Activated CD8-positive, alpha-beta T cell treated with anti-CD3 and anti-CD28 coated beads, Interleukin-2, amount 10 ng/mL, durations not matched to agents 7 days and 5 days (primary cell): ENCODE results near the gene FXYD5. TPM values are rescaled to one million over a fixed set of nuclear protein-coding genes. Genes with fewer than 3 reads are reported as not detected.
A peak's percentile ranks its signal among the peaks of the same experiment; 100 is the strongest.

Source experiments
- ATAC-seq: fragments of 150-1000 bp; cut with Tn5 transposase; one replicate; pipeline ENCODE4 v1.10.0; 2021; ENCODE audit warnings: moderate library complexity
- CTCF ChIA-PET: fragments of 350-600 bp; sonication (Branson Sonifier 250); formaldehyde crosslinking; loops from one replicate; lab custom pipeline; 2021; ENCODE audit warnings: antibody characterized with exemption; lab: Charles Lee
- POLR2A ChIA-PET: fragments of 350-600 bp; sonication (Branson Sonifier 250); formaldehyde crosslinking; loops from one replicate; lab custom pipeline; 2021; ENCODE audit warnings: antibody characterized with exemption; lab: Charles Lee
- DNase-seq: peaks from one replicate; pipeline ENCODE4 v3.0.0-alpha.2; 2020
- H3K27ac Mint-ChIP-seq: one replicate; pipeline ENCODE4 v1.8.0; 2021; ENCODE audit warnings: mild to moderate bottlenecking, mixed read lengths
- H3K27me3 Mint-ChIP-seq: one replicate; pipeline ENCODE4 v1.8.0; 2021; ENCODE audit warnings: low read depth, mixed read lengths
- H3K36me3 Mint-ChIP-seq: one replicate; pipeline ENCODE4 v1.8.0; 2021; ENCODE audit warnings: low read depth, mixed read lengths
- H3K4me1 Mint-ChIP-seq: one replicate; pipeline ENCODE4 v1.8.0; 2021; ENCODE audit warnings: low read depth, mixed read lengths
- H3K4me3 Mint-ChIP-seq: one replicate; pipeline ENCODE4 v1.8.0; 2021; ENCODE audit warnings: mild to moderate bottlenecking, mixed read lengths
- H3K9me3 Mint-ChIP-seq: one replicate; pipeline ENCODE4 v1.8.0; 2022; ENCODE audit warnings: mixed read lengths; ENCODE audit not compliant: insufficient read depth
- total RNA-seq, 2 experiments: library from RNA; stranded (reverse); gene quantifications; one replicate each; pipeline ENCODE4 v1.2.3, GENCODE V29; 2021

The FXYD5 gene
- total RNA-seq, 2 experiments from 2014 or later, result 338 to 384 TPM

- ChIA-PET POLR2A (interaction anchor here (0.7 to 1.3 kb wide), 5 partner anchors 13 to 128 kb away, joined by 3 to 8 read pairs (median 3); partner anchors contain the start of gene FXYD5), CTCF (interaction anchor here (0.7 to 3.8 kb wide), 33 partner anchors 12 to 471 kb away, joined by 3 to 67 read pairs (median 5); partner anchors contain the start of genes FXYD5, GRAMD1A, HAUS5 and USF2)
- no peaks in the 10 kb centered on the region for H3K36me3 Mint-ChIP-seq
- H3K27me3 Mint-ChIP-seq, result peaks cover 33% of the 10 kb centered on the region
- H3K4me3 Mint-ChIP-seq, result peak overlapping the region; percentile 77
- no peaks in the 10 kb centered on the region for H3K9me3 Mint-ChIP-seq
- H3K4me1 Mint-ChIP-seq, result peaks cover 36% of the 10 kb centered on the region
- ATAC-seq (peak; percentile 90), DNase-seq (peak; percentile 97)
- H3K27ac Mint-ChIP-seq, result peak overlapping the region; percentile 81
Measured at GRCh38 chr19:35140962-35141836, 13.3 kb upstream of the FXYD5 start.

DNA sequence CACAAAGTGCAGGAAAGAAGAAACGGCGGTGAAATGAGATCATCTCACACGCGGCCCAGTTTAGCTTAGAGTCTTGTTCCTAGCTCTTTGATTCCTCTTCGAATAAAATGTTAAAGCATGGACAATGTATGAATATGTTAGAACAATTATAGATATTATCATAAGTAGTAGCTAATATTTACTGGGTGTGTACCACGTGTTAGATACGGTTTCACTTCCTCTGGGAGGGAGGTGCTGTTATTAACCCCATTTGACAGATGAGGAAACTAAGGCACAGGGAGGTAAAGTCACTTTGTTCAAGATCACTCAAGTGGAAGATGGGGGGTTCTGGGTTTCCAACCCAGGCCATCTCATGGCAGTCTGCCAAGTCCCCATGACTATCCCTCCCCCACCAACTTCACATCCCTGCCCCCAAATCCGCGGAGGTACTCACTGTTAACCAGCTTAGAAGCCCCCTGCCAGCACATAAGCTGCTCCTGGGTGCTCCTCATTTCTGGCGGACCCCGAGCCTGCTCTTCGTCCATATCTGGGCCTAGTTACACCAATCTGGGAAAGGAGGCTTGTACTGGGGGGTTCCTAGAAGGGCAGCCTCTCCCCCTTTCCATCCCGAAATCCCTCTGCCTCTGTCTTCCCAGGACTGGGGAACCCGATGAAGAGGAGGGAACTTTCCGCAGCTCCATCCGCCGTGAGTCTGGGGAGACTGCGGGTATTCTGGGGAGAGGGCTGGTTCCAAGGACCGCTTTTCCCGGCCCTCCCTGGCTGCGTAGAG is 12.5 kb upstream of the FXYD5 start:
- no peak for DNase-seq
- ChIA-PET POLR2A (interaction anchor here (0.9 to 1.3 kb wide), 3 partner anchors 12 to 127 kb away, joined by 3 to 8 read pairs (median 3); partner anchors contain the start of gene FXYD5), CTCF (interaction anchor here (0.7 to 3.8 kb wide), 33 partner anchors 11 to 326 kb away, joined by 3 to 67 read pairs (median 5); partner anchors contain the start of genes FXYD5 and USF2)
- H3K4me1 Mint-ChIP-seq, result peaks cover 40% of the 10 kb centered on the region
- H3K9me3 Mint-ChIP-seq, result no peaks in the 10 kb centered on the region
- ATAC-seq, result no peak
- H3K27me3 Mint-ChIP-seq, result peaks cover 32% of the 10 kb centered on the region
- H3K4me3 Mint-ChIP-seq, result peak overlapping the region; percentile 77
- H3K36me3 Mint-ChIP-seq, result no peaks in the 10 kb centered on the region
- peak overlapping the region; percentile 81 for H3K27ac Mint-ChIP-seq

GRCh38 chr19:35142606-35143230 is 11.8 kb upstream of the FXYD5 start:
- H3K4me3 Mint-ChIP-seq, result peak overlapping the region; percentile 51
- peaks cover 27% of the 10 kb centered on the region for H3K27me3 Mint-ChIP-seq
- H3K9me3 Mint-ChIP-seq, result no peaks in the 10 kb centered on the region
- POLR2A ChIA-PET, result no interaction called here
- peak; percentile 21 for ATAC-seq
- H3K27ac Mint-ChIP-seq, result no peak overlapping the region
- peak; percentile 78 for DNase-seq
- H3K4me1 Mint-ChIP-seq, result peaks cover 40% of the 10 kb centered on the region
- H3K36me3 Mint-ChIP-seq, result no peaks in the 10 kb centered on the region
- CTCF ChIA-PET, result interaction anchor here (0.7 to 3.8 kb wide), 19 partner anchors 10 to 137 kb away, joined by 3 to 67 read pairs (median 7); partner anchors contain the start of gene FXYD5

DNA sequence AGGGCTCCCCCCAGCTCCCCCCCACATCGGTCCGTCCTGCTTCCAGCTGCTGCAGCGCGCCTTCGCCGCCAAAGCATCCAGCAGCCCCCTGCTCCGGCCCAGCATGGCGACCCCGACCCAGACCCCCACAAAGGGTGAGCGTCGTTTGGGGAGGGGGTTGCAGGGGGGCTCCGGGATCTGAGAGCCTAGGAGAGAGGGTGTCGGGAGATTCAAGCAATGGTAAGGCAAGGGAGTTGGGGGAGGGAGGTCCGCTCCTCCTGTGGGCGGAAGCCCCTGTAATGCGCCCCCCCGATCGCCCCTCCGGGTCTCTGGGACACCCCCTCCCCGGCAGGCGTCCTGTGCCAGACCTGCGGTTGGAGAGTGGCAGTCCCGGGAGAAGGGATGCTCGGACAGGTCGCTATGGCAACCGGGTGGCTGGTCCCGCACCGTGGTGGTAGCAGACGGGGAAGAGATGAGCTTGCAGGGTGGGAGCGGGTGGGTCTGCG is 11.3 kb upstream of the FXYD5 start, which contains the start of gene FXYD7:
Gene FXYD7, plus strand, starts transcription at position 25 of the 485 bp plus-strand sequence. Its CDS starts 79 bp downstream, at position 104.
- DNase-seq, result no peak
- Mint-ChIP-seq H3K27ac (no peak within 1 kb of the TSS), H3K27me3 (peaks cover 24% of the 10 kb centered on the region), H3K9me3 (no peaks in the 10 kb centered on the region), H3K4me1 (peaks cover 40% of the 10 kb centered on the region), H3K36me3 (no peaks in the 10 kb centered on the region), H3K4me3 (peak within 1 kb of the TSS; percentile 77)
- CTCF ChIA-PET, result interaction anchor here (0.9 to 3.8 kb wide), 5 partner anchors 10 to 76 kb away, joined by 3 to 67 read pairs (median 39); partner anchors contain the start of gene FXYD5
- no peak for ATAC-seq
- POLR2A ChIA-PET, result interaction anchor here (1.2 kb wide), 1 partner anchor 11 kb away, joined by 3 read pairs; no protein-coding TSS in a partner anchor

- no peaks in the 10 kb centered on the region for H3K9me3 Mint-ChIP-seq
- POLR2A ChIA-PET, result interaction anchor here (1.2 kb wide), 1 partner anchor 10 kb away, joined by 3 read pairs; no protein-coding TSS in a partner anchor
- no peak for ATAC-seq
- peaks cover 24% of the 10 kb centered on the region for H3K27me3 Mint-ChIP-seq
- CTCF ChIA-PET, result interaction anchor here (0.9 to 3.8 kb wide), 3 partner anchors 9 to 74 kb away, joined by 3 to 67 read pairs (median 64); partner anchors contain the start of gene FXYD5
- no peak for DNase-seq
- H3K27ac Mint-ChIP-seq, result no peak overlapping the region
- H3K4me1 Mint-ChIP-seq, result peaks cover 40% of the 10 kb centered on the region
- no peaks in the 10 kb centered on the region for H3K36me3 Mint-ChIP-seq
- peak overlapping the region; percentile 26 for H3K4me3 Mint-ChIP-seq
Measured at GRCh38 chr19:35143818-35144217, 10.7 kb upstream of the FXYD5 start.

DNA sequence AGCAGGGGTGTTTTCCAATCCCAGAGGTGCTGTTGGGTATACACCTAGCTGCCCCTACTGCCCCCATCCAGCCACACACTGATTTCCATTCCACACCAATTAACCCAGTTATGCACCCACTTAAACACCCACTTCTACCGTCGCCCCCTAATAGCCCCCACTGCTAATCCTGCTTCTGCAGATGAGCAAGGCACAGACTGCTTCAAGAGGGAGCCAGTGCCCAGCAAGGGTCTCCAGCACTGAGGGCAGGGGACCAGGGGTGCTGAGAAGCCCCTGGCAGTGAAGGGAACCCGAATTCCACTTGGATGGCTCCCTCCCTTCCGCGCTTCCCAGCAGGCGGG is 10.3 kb upstream of the FXYD5 start:
- Mint-ChIP-seq H3K27me3 (peaks cover 24% of the 10 kb centered on the region), H3K4me3 (no peak overlapping the region), H3K9me3 (no peaks in the 10 kb centered on the region), H3K27ac (no peak overlapping the region), H3K36me3 (no peaks in the 10 kb centered on the region), H3K4me1 (peaks cover 40% of the 10 kb centered on the region)
- DNase-seq, result no peak
- ATAC-seq, result no peak
- ChIA-PET CTCF (interaction anchor here (1.7 to 3.8 kb wide), 3 partner anchors 9 to 73 kb away, joined by 8 to 67 read pairs (median 64); partner anchors contain the start of gene FXYD5), POLR2A (interaction anchor here (1.2 kb wide), 1 partner anchor 10 kb away, joined by 3 read pairs; no protein-coding TSS in a partner anchor)

DNA sequence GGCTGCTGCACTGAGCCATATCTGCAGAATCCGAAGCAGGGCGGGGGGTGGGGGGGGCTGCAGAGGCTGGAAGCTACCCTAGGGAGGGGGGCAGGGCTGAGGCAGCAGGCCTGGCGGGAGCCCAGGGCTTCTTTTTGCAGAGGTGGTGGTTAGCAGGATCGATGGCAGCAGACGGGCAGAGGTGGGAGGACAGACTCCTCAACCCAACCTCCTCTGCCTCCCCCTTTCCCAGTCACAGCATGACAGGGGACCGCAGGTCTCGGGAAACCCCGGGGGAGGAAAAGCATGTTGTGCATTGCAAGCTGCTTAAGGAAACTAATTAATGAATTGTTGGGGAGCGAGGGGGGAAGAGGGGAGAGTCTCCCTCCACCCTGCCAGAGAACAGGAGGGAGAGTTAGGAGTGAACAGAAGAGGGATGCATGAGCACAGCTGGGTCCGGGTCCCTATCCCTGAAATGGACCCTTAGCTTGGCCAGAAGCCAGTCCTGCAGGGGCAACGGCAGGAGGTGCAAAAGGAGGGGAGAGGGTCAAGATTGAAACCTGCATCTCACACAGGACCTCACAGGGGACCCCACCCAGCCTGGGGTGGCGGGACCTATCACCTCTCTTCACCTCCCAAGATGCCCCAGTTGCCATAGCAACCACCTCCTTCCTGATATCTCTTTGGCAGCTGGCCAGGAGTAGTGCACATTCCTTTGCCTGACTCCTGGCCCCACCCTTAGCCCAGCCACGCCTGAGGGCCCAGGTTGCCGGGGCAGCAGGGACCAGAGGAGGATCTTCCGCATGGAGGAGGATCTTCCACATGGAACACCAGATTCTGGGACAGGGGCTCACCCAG is 9.7 kb upstream of the FXYD5 start:
- ChIA-PET CTCF (interaction anchor here (1.3 to 1.8 kb wide), 3 partner anchors 9 to 97 kb away, joined by 4 to 8 read pairs (median 8); no protein-coding TSS in a partner anchor), POLR2A (interaction anchor here (0.7 to 1.2 kb wide), 3 partner anchors 9 to 80 kb away, joined by 3 read pairs; partner anchors contain the start of gene FXYD5)
- Mint-ChIP-seq H3K9me3 (no peaks in the 10 kb centered on the region), H3K36me3 (no peaks in the 10 kb centered on the region), H3K27me3 (peaks cover 24% of the 10 kb centered on the region), H3K4me3 (no peak overlapping the region), H3K4me1 (peaks cover 40% of the 10 kb centered on the region), H3K27ac (no peak overlapping the region)
- DNase-seq (peak; percentile 36), ATAC-seq (no peak)

GRCh38 chr19:35146746-35147459 is 7.6 kb upstream of the FXYD5 start:
- CTCF ChIA-PET, result interaction anchor here (1.9 kb wide), 1 partner anchor 64 kb away, joined by 4 read pairs; no protein-coding TSS in a partner anchor

GRCh38 chr19:35149463-35149862 is 5.1 kb upstream of the FXYD5 start:
- peaks cover 2% of the 10 kb centered on the region for H3K36me3 Mint-ChIP-seq
- no peak overlapping the region for H3K27ac Mint-ChIP-seq
- POLR2A ChIA-PET, result no interaction called here
- ATAC-seq (no peak), DNase-seq (no peak)
- H3K9me3 Mint-ChIP-seq, result no peaks in the 10 kb centered on the region
- H3K4me3 Mint-ChIP-seq, result no peak overlapping the region
- H3K27me3 Mint-ChIP-seq, result peaks cover 12% of the 10 kb centered on the region
- CTCF ChIA-PET, result interaction anchor here (0.9 kb wide), 1 partner anchor 14 kb away, joined by 4 read pairs; the partner anchor contains the start of gene LGI4
- peaks cover 29% of the 10 kb centered on the region for H3K4me1 Mint-ChIP-seq

More at GRCh38 chr19:35146746-35147459, 7.6 kb upstream of the FXYD5 start:
- Mint-ChIP-seq H3K27ac (no peak overlapping the region), H3K36me3 (no peaks in the 10 kb centered on the region), H3K27me3 (peaks cover 20% of the 10 kb centered on the region), H3K4me1 (peaks cover 30% of the 10 kb centered on the region), H3K4me3 (no peak overlapping the region), H3K9me3 (no peaks in the 10 kb centered on the region)
- DNase-seq (no peak), ATAC-seq (no peak)
- POLR2A ChIA-PET, result no interaction called here
